ENCODE data around the gene MACROD1. TPM values are rescaled to one million over a fixed set of nuclear protein-coding genes. Genes with fewer than 3 reads are reported as not detected.

MACROD1 gene
- total RNA-seq, 1 experiment from 2014 or later: 30.9 TPM

DNA sequence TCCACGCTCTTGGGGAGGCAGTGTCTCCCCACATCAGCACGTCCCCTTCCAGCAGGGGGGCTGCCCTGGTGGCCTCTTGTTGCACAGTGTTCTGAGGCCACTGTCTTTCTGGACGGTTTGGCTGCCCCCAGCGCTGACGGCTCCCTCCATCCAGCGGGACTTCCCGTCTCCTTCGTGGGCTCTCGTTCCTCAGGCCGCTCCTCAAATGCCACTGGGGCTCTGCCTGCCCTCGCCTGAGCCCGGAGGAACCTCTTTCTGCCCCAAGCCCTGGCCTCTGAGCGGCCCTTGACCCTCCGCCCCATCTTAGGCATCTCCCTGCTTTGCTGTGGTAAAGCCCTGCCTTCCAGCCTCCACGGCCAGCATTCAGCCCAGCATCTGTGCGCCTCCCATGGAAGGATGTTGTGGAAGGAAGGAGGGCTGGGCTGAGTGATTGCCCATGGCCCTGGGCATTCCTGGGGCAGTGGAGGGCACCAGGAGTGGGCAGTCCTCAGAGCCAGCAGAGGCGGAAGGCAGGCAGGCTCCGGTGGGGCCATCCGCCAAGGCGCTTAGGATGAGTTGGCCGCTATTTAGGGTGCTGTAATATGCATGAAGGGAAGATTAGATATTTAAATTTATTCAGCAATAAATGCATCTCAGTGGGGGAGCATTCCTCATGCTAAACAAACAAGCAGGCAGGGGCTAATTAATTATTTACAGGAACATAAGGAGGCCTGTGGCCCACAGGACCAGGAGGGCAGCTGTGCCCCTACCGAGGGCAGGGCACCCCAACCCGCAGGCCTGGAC lies 161.9 kb downstream of the MACROD1 start:
- no peak for DNase-seq
- Histone ChIP-seq H3K36me3 (replicated peaks; ENCODE audit: control insufficient read depth, insufficient read depth, low read length) (no peaks in the 10 kb centered on the region), H3K27me3 (ENCODE audit: control insufficient read depth, insufficient read depth, low read length) (peaks cover 30% of the 10 kb centered on the region), H3K4me3 (ENCODE audit: insufficient read depth, low read depth, low read length) (no peak overlapping the region)

DNA sequence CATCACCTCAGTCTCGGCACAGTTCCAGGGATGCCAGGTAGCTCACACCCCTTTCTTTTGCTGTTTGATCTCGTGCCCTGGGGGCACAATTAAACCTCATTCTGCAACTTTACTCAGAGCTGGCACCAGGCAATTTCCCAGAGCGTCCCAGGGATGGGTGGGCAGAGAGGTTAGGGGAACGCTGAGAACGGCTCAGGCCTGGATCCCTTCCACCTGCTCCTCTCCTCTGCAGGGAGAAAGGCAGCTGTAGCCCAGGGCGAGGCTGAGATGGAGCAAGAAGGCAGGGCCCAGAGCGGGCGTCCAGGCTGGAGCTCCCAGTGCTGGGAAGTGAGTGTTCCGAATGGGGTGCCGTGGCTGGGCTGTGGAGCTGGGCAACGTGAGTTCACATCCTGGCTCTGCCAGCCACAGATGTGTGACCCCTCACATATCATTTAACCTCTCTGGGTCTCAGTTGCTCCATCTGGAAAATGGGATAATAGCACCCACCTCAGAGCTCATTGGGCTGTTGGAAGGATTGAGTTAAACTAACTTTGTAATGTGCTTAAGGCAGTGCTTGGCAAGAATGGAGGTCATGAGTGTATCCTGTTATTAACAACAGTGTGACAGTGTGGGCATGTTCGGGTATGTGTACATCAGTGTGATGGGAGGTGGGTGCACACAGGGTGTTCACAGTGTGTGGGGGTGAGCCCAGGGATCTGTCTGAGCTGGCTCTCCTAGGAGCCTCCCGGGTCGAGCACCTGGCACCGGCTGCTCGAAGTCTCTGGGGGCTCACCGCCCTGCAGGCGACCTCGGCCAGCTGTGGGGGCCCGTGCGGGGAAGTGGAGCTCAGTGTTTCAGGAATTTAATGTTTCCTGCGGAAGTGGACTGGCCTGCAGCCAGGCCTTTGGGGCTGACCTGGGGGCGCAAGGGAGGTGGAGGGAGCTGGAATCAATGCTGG lies 164.2 kb downstream of the MACROD1 start:
- Histone ChIP-seq H3K36me3 (replicated peaks; ENCODE audit: control insufficient read depth, insufficient read depth, low read length) (peaks cover 1% of the 10 kb centered on the region; the same call in 1 of the 2 replicates), H3K27me3 (ENCODE audit: control insufficient read depth, insufficient read depth, low read length) (peaks cover 12% of the 10 kb centered on the region), H3K4me3 (ENCODE audit: insufficient read depth, low read depth, low read length) (no peak overlapping the region)
- DNase-seq: no peak

DNA sequence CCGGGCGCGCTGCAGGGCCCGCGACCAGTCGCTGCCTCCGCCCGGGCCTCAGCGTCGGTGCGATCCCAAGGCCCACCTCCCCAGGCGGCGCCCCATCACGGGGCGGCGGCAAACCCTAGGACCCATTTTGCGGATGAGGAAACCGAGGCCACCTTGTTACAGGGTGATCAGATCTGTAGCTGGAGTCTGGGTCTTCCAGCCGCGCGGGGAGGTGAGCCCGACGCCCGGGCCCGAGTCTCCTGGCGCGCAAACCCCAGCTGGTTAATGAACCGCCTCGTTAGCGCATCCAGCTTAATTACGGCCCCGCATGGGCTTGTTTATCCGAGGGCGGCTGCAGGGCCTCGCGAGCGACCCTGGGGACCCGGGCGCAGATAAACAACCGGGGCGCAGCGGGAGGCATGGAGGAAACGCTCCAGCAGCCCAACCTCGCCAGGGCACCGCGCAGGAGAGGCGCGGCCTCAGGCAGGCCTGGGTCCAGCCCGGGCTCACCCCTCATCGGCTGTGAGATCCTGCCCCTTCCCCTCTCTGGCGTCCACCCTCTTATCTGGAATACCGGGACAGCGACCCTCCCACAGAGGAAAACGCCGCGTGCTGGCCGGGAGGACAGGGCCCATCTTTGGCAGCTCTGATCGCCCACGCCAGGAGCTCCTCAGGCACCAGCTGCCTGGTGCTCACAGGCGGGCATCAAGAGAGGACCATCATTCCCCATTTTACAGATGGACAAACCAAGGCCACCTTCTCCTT lies 165.0 kb downstream of the MACROD1 start:
- peak overlapping the region; percentile 28 for H3K4me3 ChIP-seq (ENCODE audit: insufficient read depth, low read depth, low read length)
- peak; percentile 80 for DNase-seq
- peaks cover 3% of the 10 kb centered on the region for H3K36me3 ChIP-seq (replicated peaks; ENCODE audit: control insufficient read depth, insufficient read depth, low read length)
- peaks cover 6% of the 10 kb centered on the region for H3K27me3 ChIP-seq (ENCODE audit: control insufficient read depth, insufficient read depth, low read length)

DNA sequence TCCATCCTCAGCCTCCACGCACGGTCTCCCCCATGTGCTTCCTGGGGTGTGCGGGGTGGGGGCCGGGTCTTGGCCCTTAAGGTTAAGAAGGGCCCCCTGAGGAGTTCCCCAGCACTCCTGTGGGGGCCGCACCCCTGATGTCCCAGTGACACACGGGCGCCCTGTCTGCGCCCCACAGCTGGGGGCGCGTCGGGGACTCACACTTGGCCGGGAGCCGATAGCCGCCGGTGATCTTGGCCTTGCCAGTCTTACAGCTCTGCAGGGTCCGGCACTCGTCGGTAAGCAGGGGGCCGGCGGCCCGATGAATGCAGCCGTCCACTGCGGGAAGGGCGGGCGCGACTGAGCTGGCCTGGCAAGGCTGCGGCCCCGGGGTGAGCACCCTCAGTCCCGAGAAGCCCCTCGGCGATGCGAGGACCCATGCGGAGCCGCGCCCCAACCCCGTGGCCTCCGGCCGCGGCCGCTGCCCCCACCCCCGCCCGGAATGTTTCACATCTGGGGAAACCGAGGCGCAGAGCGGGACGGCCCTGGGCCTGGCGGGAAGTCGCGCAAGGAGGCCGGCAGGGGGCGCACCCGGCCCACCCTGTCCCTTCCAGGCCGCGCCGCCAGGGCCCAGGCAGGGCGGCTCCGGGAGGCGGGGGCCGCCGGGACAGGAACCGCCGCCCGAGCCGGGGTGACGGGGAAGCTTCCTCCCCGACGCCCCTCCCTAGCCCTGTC lies 165.7 kb downstream of the MACROD1 start:
- peak overlapping the region; percentile 56 for H3K4me3 ChIP-seq (ENCODE audit: insufficient read depth, low read depth, low read length)
- H3K27me3 ChIP-seq (ENCODE audit: control insufficient read depth, insufficient read depth, low read length): peaks cover 4% of the 10 kb centered on the region; the same call in 1 of the 2 replicates
- peak; percentile 99 for DNase-seq
- peaks cover 5% of the 10 kb centered on the region for H3K36me3 ChIP-seq (replicated peaks; ENCODE audit: control insufficient read depth, insufficient read depth, low read length)

DNA sequence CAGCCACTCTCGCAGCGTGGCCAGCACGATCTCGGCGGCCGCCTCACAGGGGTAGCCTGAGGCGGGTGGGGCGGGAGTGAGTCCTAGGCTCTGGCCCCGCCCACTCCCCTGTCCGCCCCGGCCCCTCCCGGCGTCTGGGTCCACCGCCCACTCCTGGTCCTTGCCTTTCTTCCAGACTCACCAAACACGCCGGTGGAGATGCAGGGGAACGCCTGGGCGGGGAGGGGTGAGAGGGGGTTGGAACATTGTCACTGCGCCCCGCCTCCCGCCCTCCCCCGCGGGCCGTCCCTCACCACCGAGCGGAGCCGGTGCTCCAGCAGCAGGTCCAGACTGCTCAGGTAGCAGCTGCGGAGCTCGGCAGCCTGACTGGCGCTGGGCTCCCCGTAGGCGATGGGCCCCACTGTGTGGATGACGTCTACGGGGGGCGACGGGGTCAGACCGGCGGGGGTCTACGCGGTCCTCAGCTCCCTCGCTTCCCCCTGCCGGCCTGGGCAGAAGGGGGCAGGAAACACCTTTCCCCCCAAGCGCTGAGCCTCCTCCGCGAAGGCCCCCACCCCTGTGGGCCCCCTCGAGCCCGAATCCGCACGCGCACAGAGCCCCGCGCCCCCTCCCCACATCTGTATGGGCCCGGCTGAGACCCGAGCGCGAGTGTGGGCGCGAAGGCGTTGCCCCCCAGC lies 166.4 kb downstream of the MACROD1 start:
- peak; percentile 98 for DNase-seq
- peaks cover 5% of the 10 kb centered on the region for H3K36me3 ChIP-seq (replicated peaks; ENCODE audit: control insufficient read depth, insufficient read depth, low read length)
- peaks cover 4% of the 10 kb centered on the region; the same call in 1 of the 2 replicates for H3K27me3 ChIP-seq (ENCODE audit: control insufficient read depth, insufficient read depth, low read length)
- H3K4me3 ChIP-seq (ENCODE audit: insufficient read depth, low read depth, low read length): peak overlapping the region; percentile 56

DNA sequence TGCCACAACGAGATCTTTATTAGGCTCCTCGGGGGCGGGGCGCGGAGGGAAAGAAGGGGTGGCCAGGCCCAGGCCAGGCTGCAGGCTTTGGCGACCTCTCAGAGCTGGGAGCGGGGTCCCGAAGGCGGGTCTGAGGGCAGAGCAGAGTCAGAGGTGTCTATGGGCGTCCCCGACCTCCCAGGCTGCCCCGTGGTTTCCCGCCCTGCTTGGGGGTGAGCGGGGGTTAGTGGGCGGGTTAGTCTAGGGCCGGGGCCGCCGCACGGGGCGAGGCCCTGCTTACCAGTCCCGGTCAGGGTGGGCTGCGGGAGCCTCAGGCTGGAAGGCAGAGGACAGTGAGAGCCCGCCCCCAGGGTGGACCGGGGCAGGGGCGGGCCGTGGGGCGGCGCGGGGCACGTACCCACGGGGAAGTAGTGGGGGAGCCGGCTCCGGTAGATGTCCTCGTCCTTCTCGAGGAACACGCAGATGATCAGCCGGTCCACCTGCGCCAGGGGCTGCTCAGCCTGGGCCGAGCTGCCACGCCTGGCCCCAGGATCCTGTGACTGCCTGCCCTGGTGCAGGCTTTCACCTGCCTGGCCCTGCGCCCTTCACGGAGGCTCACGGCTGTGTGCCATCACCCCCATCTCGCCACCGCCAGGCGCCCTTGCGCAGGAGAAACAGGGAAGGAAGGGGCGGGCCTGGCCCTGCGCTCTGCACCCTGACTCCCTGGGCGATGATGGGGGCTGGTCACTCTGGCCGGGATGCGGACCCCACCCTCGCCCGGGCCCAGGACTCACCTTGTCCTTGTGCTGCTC lies 167.2 kb downstream of the MACROD1 start:
- H3K27me3 ChIP-seq (ENCODE audit: control insufficient read depth, insufficient read depth, low read length): peaks cover 4% of the 10 kb centered on the region; the same call in 1 of the 2 replicates
- peak; percentile 93 for DNase-seq
- H3K4me3 ChIP-seq (ENCODE audit: insufficient read depth, low read depth, low read length): peak overlapping the region; percentile 56
- H3K36me3 ChIP-seq (replicated peaks; ENCODE audit: control insufficient read depth, insufficient read depth, low read length): peaks cover 5% of the 10 kb centered on the region

DNA sequence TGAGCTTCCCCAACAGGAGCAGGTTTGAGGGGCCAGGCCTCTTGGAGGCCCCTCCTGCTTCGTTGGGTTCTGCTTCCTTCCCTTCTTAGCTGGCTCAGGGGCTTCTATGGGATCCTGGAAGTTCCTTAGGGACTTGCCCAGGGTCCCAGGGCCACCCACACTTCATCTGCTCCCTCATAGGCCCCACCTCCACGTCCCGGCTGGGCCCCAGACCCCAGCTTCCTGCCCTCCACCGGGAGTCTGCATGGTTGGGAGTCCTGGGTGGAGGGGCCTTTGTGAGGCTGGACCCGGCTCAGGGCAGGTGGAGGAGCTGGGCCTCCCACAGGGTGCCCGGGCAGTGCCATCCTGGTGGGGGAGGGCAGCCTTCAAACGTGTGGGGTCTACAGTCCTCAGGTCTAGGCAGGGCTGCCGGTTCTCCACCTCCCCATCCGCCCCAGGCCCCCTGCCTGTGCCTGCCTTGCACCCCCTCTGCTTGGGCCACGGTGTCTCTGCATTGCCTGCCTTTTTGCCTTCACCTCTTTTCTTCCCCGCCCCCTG lies 168.0 kb downstream of the MACROD1 start:
- no peak overlapping the region for H3K4me3 ChIP-seq (ENCODE audit: insufficient read depth, low read depth, low read length)
- peak; percentile 77 for DNase-seq

DNA sequence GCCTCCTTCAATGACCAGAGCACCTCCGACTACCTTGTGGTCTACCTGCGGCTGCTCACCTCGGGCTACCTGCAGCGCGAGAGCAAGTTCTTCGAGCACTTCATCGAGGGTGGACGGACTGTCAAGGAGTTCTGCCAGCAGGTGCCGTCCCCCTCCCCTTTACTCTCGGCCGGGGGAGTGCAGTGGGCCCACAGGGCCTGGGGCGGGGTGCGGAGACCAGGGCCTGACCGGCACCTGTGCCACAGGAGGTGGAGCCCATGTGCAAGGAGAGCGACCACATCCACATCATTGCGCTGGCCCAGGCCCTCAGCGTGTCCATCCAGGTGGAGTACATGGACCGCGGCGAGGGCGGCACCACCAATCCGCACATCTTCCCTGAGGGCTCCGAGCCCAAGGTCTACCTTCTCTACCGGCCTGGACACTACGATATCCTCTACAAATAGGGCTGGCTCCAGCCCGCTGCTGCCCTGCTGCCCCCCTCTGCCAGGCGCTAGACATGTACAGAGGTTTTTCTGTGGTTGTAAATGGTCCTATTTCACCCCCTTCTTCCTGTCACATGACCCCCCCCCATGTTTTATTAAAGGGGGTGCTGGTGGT lies 168.7 kb downstream of the MACROD1 start:
- H3K4me3 ChIP-seq (ENCODE audit: insufficient read depth, low read depth, low read length): no peak overlapping the region
- no peak for DNase-seq
- H3K27me3 ChIP-seq (ENCODE audit: control insufficient read depth, insufficient read depth, low read length): peaks cover 4% of the 10 kb centered on the region; the same call in 1 of the 2 replicates
- peaks cover 5% of the 10 kb centered on the region for H3K36me3 ChIP-seq (replicated peaks; ENCODE audit: control insufficient read depth, insufficient read depth, low read length)

More for the DNA sequence above, 168.0 kb downstream of the MACROD1 start:
- Histone ChIP-seq H3K36me3 (replicated peaks; ENCODE audit: control insufficient read depth, insufficient read depth, low read length) (peaks cover 5% of the 10 kb centered on the region), H3K27me3 (ENCODE audit: control insufficient read depth, insufficient read depth, low read length) (peaks cover 4% of the 10 kb centered on the region; the same call in 1 of the 2 replicates)

DNA sequence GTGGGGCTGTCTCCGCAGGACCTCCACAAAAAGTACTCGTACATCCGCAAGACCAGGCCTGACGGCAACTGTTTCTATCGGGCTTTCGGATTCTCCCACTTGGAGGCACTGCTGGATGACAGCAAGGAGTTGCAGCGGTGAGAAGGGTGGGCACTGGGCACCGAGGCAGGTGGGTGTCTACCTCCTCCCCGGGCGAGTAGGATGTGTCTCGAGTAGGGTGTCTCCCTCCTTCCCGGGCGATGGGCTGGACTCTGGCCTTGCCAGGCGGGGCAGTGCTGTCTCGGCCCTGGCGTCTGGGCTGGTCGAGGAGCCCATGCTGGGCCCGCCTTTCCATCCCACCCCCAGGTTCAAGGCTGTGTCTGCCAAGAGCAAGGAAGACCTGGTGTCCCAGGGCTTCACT lies 169.4 kb downstream of the MACROD1 start:
- peak; percentile 58 for DNase-seq
- H3K36me3 ChIP-seq (replicated peaks; ENCODE audit: control insufficient read depth, insufficient read depth, low read length): peaks cover 9% of the 10 kb centered on the region
- H3K4me3 ChIP-seq (ENCODE audit: insufficient read depth, low read depth, low read length): no peak overlapping the region
- peaks cover 3% of the 10 kb centered on the region; the same call in 1 of the 2 replicates for H3K27me3 ChIP-seq (ENCODE audit: control insufficient read depth, insufficient read depth, low read length)

DNA sequence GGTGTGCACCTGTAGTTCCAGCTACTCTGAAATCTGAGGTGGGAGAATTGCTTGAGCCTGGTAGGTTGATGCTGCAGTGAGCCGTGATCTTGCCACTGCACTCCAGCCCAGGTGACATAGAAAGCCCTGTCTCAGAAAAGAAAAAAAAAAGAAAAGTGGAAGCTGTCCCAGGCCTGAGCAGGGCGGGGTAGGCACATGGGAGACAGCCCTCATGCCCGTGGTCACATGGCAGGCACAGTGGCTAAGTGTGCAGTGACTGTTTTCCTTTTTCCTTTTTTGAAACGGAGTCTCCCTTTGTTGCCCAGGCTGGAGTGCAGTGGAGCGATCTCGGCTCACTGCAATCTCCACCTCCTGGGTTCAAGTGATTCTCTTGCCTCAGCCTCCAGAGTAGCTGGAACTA lies 171.9 kb downstream of the MACROD1 start:
- DNase-seq: no peak
- no peak overlapping the region for H3K4me3 ChIP-seq (ENCODE audit: insufficient read depth, low read depth, low read length)
- no peaks in the 10 kb centered on the region for H3K27me3 ChIP-seq (ENCODE audit: control insufficient read depth, insufficient read depth, low read length)
- H3K36me3 ChIP-seq (replicated peaks; ENCODE audit: control insufficient read depth, insufficient read depth, low read length): peaks cover 22% of the 10 kb centered on the region

DNA sequence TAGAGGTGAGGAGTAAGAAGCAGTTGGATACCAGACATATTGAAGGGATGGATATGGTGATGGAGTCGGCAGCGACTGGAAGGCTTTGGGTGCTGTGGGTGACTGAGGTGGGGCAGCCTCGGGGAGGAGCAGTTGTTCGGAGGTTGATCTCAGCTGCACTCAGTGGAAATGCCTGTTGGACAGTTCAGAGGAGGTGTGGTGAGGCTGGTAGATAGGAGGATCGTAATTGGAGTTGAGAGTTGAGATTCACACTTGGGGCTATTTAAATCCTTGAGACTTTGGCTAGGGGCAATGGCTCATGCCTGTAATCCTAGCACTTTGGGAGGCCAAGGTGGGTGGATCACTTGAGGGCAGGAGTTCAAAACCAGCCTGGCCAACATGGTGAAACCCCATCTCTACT lies 172.8 kb downstream of the MACROD1 start:
- no peak for DNase-seq
- no peaks in the 10 kb centered on the region for H3K27me3 ChIP-seq (ENCODE audit: control insufficient read depth, insufficient read depth, low read length)
- peaks cover 28% of the 10 kb centered on the region for H3K36me3 ChIP-seq (replicated peaks; ENCODE audit: control insufficient read depth, insufficient read depth, low read length)
- H3K4me3 ChIP-seq (ENCODE audit: insufficient read depth, low read depth, low read length): no peak overlapping the region

DNA sequence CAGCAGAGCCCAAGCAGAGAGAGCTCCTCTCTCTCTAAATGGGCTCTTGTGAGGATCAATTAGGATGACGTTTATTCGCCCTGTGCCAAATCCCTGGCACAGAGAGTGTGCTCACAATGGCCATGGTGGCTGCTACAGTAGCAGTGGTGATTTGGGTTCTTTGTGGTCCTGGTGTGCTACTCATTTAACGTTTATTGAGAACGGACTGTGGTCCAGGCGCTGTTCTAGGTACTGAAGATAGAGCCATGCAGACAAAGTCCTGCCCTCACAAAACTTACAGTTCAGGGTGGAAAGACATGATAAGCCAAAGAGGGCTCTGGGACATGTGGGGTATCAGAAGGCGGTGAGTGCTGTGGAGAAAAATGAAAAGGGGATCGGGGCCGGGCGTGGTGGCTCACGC lies 174.4 kb downstream of the MACROD1 start:
- Histone ChIP-seq H3K36me3 (replicated peaks; ENCODE audit: control insufficient read depth, insufficient read depth, low read length) (peaks cover 27% of the 10 kb centered on the region), H3K4me3 (ENCODE audit: insufficient read depth, low read depth, low read length) (no peak overlapping the region), H3K27me3 (ENCODE audit: control insufficient read depth, insufficient read depth, low read length) (no peaks in the 10 kb centered on the region)
- no peak for DNase-seq
